Fibroblast of upper back skin (primary cell): Measurements from ENCODE around the gene ELK4.

Experiments
- DNase-seq: peaks from one replicate; pipeline ENCODE4 v3.0.0-alpha.2; 2013

The ELK4 gene

DNA sequence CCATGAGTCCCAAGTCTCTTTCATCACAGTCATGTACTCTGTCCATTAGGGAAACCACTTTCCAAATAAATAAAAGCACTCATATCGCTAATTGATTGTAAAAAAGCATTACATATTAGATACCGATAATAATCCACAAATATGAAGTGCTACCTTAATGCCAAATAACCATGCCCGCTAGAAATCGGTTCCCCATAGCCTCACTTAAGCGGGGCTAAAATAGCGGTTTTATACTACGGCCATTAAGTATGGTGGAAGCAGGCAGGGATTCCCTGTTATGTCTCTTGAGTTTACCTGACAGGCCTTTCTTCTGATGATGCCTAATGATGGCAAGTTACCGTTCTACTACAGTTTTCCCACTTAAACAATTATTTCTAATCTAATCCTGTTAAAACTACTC, 3.9 kb downstream of the ELK4 start:
- no peak for DNase-seq

DNA sequence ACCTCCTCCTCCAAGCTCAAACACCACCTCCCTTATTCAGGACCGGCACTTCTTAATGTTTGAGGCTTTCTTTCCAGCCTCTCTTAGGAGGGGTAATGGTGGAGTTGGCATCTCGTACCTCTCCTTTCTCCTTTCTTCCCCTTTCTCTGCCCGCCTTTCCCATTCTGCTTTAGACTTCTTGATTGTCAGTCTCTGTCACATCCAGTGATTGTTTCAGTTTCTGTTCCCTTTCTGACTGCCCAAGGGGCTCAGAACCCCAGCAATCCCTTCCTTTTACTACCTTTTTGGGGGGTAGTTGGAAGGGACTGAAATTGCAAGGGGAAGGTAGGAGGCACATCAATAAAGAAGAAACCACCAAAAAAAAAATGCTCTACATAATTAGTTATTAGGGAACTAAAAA, 5.6 kb downstream of the ELK4 start:
- no peak for DNase-seq

DNA sequence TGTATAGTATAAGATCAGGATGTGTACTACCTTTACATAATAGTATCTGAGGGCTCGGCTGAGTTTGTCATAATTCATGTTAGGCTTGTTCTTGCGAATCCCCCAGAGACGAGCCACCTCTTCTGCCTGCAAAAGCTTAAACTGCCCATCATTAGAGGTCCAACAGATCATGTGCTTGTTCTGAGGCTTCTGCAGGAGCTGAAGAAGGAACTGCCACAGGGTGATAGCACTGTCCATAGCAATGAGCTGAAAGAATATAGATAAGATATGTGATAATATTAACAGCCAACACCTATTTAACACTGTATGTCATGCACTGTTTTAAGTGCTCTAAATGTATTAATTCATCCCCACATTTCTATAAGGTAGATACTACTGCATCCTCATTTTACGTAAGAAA, 8.2 kb downstream of the ELK4 start:
- DNase-seq, result no peak

DNA sequence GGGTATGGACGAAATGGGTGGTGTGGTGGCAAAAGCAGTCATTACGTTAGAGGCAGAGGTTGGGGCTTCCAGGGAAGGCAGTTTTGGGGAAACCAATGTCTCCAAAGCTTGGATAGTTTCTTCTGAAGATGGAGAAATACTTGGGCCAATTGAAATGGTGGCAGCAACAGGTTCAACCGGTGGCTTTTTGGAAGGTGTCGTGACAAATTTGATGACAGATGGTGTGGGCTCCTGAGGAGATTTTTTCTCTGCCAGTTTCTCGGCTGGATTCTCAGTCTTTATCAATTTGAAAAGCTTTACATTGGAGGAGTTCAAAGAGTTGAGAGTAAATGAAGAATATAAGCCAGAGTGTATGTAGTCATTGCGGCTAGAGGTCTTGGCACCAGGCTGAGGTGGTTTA, 11.5 kb downstream of the ELK4 start:
- no peak for DNase-seq

DNA sequence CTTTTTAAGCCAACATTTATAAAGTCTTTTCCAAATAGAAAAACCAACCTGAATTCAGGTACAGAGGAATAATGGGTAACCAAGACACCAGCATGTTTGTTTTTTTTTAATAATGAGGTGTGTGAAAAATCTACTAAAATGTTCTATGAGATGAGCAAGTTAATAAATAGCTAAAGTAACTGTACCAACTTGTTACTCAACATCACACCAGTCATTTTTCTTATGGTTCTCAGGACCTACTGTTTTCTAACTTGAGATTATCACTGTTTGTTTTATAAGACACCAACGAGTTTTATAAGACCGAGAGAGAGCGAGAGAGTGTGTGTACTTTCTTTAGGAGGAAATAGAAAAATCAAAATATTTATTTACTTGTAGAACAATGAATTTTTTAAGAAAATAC, 12.4 kb downstream of the ELK4 start:
- DNase-seq, result no peak

DNA sequence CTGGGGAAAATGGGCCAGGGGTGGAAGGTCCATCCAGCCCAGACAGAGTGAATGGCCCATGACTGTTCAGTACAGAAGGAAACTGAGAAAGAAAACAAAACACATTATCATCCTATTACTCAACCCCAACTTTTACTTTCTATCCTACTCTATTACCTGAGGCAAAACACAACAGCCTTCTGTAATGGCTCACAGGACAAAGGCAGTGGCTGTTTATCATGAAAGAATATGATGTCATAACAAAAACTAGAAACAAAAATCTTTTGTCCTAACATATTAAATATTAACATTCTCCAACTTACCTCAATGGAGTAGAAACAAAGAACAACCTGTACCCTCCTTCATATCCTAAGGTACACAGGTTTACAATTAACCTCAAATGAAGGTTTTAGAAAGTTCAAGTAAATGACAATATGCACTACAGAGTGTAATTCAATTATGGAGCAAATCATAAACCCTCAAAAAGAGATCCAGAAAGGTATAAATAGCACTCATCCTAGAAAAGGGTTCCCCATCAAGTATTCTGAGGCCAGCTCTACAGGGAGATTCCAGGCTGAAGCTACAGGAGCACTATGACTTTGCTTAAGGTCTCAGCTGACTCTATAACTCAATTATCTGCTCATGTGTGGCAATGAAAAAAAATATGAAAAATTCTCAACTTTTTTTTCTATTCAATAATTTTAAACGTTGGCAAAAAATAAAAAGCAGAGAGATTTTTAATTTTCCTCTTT, 15.1 kb downstream of the ELK4 start:
- no peak for DNase-seq

DNA sequence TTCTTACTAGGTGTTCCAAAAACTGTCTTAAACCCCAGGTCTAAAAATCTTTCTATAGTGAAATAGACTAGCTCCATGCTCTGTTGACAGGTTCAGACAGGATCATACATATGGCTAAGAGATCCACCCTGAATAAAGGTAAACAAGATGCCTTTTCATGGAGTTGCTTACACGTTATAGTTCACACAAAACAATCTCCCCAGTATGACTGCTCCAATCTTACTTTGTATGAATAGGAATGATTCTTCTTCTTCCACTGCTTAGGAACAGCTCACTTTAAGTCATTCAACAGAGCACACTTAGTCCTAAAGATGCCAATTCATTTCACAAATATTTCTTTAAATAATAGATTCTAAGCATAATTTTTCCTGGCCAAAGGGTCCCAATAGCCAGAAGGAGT, 16.0 kb downstream of the ELK4 start:
- DNase-seq, result no peak

DNA sequence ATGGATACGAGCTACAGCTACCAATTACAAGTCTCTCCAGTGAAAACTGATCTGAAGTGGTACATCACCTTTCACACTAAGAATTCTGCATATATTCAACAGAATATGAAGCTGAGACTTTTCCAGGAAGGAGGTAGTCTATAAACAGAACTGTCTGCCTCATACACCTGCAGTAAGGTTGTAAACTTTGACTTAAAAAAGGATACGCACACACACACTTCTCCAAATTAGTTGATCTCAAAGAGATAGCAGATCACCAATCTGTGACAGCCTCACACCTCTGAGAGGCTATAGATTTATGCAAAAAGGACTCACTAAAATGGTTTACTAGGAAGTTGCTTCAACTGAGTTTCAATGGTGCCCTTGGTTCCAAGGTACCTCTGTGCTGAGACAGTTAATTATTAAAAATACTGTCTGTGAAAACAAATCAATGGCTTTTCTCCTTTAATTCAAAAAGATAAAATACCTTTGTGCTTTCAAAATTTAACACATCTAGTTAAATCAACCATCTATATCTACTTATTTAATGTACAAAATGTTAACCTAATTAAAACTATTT, 17.9 kb downstream of the ELK4 start:
- no peak for DNase-seq

DNA sequence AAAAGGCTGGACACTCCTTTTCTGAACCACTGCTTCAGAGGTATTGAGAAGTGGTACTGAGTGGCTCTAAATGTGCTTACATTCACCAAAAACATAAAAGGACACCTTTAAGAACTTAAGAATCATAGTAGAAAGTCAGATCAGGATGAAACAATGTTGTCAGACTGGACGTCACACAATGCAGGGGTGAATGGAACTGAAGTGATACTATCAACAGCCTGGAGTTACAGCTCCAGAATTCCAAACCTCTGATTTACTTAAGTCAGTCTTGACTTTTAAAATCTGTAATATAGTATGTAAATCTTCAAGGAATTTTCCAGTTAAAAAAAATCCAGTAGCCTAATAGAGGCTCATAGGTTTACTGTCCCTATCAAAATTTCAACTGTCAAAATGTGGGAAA, 19.3 kb downstream of the ELK4 start:
- no peak for DNase-seq

DNA sequence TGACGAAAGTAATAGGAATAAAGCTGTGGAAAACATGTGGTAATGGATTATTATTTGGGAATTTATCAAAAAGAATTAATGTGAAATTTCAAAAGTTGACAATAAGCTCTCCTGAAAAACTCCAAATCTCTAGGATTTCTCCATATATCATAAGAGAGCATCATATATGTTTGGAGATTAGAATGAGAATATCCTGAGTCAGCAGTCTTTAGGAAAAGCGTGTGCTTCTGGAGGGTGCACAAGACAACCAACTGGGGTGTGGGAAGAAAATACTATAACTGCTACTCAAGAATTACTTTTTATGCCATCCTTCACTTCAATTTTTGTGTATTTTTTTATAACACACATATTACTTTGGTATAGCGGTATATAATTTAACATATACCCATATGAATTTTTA, 19.7 kb downstream of the ELK4 start:
- DNase-seq, result no peak

DNA sequence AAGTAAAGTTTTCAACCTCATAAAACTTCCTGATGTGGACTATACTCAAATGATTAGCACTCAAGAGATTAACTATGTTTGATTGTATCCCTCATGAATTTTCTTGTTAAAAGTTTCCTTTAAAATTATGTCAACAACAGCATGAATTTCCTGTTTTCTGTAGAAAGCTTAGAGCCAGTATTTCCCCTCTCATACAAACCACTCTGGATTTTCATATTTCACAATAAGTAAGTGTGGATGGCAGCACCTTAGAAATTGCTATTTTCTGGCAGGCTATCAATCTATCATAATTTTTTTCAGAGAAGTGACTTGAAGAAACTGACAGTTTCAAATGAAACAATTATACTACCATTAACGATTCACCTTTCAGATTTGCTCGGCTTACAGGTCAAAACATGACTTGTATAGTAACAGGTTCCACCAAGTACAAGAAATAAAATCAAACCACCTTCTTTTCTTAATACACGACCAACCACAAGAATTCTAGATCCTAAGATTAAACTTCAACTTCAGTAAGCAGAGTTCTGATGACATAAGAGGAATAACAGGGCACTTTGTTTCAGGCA, 20.8 kb downstream of the ELK4 start:
- no peak for DNase-seq

DNA sequence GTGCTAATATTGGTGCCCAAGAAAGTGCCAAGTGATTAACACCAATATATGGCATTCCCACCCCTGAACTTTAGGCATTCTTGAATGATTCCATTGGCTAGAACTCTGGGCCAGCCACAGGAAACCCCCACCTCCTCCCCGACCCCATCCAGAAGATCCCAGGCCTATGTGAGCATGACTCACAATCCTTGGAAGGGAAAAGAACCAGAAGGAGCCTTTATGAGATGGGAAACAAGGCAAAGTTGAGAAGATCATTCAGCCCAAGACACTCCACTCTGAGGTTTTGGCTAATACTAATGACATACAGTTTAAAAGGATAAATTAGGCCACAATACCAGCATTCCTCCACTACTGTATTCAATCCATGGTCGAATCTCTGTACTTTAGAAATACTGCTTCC, 21.8 kb downstream of the ELK4 start:
- peak; percentile 45 for DNase-seq

DNA sequence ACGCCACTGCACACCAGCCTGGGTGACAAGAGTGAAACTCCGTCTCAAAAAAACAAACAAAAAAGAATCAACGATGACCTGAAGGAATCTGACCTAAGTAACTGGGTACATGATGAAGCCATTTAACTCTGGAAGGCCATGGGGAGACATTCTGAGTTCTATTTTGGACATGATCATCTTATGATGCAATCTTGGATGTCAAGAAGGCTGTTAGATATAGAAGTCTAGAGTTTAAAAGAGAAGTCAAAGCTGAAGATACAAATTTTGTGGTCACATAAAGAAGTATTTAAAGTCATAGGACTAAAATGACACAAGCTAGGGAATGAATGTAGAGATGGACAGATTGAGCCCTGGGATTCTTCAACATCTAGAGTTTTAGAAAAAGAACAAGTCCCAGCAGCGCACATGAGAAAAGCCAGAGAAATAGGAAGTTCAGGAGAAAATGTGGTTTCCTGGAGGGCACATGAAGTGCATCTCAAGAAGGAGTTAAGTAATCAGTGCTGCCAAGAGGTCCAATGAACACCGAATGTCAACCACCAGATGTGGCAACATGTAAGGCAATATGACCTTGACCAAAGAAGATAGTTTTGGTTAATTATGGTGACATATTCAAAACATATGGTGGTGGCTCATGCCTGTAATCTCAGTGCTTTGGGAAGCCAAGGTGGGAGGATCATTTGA, 26.8 kb downstream of the ELK4 start:
- DNase-seq, result no peak

DNA sequence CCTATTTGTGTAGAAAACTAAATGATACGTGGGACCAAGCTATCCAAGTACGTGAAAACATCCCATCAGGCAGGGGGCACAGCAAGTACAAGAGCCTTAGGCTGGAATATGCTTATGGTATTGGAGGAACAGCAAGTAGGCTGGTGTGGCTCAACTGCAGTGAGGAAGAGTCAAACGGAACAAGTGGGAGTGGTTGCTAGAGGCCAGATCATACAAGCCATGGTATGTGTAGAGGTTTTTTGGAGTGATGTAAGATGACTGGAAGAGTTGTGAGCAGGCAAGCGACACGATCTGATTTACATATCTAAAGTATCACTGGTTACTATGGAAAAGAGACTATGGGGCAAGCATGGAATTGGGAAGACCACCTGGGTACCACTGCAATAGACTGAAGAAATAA, 27.8 kb downstream of the ELK4 start:
- no peak for DNase-seq

DNA sequence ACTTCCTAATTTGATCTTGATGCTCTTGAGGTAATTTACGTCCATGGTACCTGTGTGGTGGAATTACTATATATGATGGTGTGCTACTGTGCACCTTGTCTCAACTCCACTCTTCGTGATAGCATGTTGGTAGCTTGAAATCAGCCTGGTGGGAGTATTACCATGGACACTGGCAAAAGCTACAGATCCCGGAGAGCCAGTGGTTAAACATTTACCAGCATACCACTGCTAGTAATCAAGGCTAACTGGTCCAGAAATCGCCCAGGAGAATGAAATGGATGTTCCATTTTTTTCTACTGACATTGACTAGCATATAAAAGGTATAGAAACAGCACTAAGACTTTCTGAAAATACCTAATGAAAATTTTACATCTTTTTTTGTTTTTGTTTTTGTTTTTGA, 30.6 kb downstream of the ELK4 start:
- DNase-seq, result no peak

DNA sequence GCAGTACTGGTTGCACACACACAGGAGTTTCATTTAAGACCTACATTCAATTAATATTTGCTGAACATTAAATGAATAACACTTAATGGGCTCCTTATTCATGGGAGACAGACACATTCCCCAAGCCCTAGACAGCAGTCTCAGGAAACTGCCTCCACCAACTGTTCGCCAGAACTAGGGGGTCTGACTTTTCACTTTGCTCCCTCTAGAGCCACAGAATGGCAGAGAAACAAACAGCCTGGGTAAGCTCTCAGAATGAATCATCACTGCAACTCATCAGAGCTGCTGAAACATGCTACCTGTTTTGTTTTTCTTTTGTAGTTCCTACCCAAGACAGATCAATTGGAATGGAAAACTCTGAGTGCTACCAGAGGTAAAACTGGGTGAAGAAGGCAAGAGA, 31.7 kb downstream of the ELK4 start:
- peak; percentile 58 for DNase-seq

DNA sequence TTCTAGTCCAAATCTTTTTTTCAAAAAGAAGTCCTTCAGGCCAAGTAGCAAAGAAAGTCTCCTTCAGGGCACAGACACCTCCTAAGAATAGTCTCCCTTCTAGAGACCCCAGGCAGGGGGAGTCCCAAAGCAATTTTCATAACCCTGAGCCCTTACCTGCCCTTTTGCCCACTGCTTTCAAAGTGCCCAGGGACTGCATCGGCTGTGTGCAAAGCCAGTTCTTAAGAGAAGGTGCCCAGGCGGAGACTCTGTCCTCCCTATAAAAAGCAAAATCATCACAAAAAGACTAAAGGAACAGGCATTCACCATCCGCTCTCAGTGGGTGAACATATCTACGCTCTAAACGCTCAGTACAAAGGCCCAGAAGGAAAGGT, 32.2 kb downstream of the ELK4 start:
- DNase-seq, result no peak

DNA sequence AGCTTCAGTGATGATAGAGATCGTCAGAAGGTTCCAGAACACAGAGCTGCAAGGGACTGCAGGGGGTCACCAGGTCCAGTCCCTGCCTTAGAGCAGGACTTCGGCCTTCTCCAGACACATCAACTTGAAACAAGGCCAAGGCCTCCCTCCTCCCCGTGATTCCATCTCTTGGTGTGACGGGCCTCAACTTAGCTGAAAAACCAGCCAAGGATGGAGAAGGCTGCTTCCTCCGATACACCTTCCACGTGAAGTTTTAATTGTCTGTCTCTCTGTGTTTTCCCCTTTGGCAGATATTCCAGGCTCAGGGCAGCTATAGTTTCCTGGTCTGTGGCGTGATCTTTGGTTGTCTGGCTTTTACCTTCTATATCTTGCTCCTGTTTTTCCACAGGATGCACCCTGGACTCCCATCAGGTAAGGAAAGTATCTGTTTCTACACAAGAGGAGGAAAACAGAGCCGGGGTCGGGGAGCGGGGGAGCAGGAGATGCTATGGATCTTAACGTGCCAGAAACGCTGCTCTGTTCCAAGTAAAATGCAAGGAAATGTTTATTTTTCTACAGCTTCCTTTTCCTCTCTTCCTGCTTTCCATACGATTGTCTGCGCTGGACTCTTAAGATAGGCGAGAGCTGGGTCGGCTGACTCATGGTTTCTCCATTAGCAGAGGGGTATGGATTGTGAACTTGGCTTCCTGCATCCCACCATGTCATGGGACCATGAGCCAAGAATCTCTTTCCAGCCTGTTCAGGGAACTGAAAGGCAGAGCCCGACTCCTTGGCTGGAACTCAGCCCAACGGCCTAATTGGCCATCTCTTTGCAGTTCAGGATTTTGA, 32.8 kb downstream of the ELK4 start:
- DNase-seq, result peak; percentile 92

DNA sequence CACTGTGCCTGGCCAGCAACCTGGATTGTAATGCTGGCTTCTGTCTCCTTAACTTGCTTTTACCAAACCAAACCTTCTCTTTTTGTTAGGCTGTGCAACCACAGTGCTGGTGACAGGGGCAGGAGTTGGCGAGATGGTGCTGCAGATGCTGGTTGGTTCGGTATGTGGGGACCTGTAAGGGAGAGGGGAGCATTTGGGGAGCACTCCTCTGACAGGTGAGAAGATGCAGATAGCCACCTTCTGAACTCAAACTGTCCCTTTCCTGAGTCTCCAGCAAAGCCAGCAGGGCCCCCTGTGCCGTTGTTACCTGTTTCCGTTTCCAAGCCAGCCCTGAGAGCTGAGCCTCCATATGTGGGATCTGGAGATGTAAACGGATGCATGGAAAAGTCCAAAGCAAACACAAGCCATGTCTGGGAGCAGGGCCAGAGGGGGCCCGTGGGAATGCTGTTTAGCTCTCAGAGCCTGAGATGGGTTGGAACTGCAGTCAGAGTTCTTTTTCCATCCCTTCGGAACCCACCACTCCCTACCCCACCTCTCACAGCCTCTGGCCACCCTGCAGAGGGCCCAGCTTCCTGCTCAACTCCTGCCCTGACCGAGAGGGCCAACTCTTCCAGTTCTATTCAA, 34.0 kb downstream of the ELK4 start:
- DNase-seq, result peak; percentile 61

DNA sequence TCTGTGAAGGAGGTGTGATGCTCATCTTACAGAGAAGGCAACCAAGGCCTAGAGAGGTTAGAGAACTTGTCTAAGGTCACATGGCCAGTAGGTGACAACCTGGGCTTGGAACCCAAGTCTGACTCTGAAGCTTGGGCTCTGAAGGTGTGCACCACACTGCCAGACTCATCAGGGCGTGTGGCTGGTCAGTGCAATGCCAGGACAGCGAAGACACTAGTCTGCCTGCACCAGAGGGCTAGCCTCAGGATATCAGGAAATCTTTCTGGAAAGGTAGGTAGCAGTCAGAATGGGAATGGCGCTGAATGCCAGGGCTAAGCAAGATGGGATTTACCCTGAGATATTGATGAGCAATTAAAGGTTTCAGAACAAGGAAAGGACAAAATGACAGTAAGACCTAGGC, 34.9 kb downstream of the ELK4 start:
- no peak for DNase-seq

DNA sequence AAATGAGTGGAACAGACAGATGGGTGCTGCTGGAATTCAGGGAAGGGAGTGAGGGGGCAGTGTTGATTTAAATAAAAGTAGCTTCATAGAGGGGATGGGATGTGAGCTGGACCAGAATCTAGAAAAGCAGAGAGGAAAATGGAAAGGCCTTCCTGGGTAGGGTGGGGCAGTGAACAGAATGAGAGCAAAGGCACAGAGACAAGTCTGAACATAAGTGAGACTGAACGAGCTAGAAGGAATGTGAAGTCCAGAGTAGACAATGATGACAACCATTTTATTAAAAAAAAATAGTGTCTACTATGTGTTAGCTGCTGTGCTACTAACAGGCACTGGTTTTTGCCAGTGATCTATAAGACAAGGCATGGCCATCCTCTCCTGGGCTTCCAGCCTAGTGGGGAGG, 36.0 kb downstream of the ELK4 start:
- no peak for DNase-seq

DNA sequence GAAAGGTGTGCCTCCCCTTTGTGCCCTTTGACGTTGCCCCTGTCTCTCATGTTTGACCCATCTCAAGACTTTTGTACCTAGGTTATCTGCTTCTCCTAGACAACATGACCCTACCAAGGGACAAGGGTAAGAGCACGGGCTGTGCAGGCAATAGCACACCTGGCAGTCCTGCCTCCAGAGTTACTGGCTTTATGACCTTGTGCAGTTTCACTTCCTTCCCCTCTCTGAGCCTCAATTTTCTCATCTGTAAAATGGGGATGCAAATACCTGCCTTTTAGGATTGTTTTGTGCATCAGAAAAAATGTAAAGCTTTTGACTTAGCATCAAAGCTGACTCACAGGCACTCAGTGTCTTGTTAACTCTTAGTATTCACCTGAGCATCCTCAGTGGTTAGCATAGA, 36.4 kb downstream of the ELK4 start:
- no peak for DNase-seq

DNA sequence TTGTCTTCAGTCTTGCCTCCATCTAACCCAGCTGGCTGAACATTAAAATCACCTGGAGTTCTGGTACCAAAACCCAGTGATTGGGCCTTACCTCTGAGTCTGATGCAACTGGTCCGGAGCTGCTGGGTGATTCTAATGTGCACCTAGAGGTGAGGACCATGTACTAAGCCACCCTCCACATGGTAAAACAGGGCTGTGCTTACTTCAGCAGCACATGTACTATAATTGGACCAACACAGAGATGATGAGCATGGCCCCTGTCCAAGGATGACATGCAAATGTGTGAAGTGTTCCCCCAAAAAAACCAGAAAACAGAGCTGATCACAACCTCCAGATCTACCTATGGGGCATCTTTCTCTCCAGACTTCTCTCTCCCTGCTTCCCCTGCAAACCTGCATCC, 37.0 kb downstream of the ELK4 start:
- DNase-seq, result no peak
